Fibroblast of skin of left quadriceps (primary cell): ENCODE measurements around the gene ARHGAP20.
"Not testable (repeated sequence)": the region's sequence is repeated elsewhere in the genome, so short reads cannot be mapped to it uniquely, and the experiment has no call there.

ENCODE experiments used
- DNase-seq, 2 experiments: peaks; one replicate each; pipeline ENCODE4 v3.0.0-alpha.2; 2013; ENCODE audit warnings: low read depth in 2 of 2

ARHGAP20 gene

DNA sequence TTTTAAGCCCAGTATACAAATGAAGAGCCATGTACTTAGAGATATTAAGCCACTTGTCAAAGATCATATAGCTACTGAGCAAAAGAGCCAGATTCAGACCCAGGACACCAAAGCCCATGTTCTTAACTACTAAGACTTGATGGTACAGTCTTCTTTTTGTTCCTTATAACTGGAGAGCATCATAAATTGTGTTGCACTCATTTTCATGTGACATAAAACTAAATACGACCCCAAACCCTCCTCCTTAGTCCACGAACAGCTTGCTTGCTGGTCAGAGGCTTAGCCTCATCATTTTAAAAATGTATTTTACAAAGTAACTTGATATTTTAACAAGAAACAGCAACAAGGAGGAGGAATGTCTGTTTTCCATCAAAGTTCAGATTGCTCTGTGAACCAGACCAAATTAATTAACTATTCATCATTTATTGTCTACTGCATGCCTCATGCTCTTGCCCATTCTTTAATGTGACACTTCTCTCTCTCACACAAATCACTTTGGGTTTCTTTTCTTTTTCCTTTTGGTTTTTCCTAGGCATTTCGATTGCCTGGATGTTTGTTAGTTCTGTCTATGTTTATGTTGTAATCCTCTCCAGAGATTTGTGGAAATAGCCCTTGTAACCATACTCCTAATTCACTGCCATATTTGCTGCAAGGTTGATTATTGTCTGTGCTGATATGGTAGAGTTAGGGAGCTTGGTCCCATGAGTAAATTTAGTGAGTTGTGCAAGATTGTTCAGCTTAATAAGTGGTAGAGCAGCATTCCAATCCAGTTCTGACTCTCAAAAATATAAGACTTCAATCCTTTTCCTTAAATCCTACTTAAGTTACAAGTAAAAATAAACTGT lies 8.4 kb upstream of the ARHGAP20 start:
- peak; percentile 63 to 65 for DNase-seq

- no peak for DNase-seq
These were observed 4.1 kb upstream of the ARHGAP20 start for GRCh38 chr11:110716361-110716760.

DNA sequence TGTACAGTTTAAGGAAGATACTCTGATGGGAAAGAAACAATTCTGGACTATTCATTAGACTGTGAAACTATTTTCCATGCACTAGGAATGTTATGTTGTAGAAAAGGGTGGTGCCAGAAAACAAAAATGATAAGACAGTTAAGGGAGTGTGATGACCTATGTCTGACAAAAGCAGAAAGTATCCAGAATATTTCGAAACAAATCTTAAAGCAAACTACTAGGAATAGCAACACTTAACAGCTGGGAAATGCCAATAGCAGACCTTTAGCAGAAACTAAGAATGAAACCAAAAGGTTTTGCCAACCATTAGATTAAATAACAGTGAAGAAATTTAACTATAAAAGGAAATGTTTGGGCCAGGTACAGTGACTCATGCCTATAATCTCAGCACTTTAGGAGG lies 3.3 kb upstream of the ARHGAP20 start:
- DNase-seq: peak in 1 of 2 experiments; percentile 44

DNA sequence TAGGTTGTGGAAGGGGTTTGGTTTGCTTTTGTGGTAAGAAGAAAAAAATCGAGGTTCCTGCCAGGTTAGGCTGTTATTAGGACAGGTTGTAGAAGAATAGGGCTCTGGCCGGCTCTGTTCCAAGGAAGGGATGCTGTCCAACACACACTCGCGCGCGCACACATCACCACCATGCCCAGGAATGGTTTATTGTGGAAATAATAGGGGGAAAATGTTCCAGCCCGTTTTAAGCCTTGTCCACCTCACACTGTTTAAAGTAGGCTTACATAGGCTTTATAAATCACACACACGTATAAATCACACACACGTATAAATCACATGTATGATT lies 1.2 kb upstream of the ARHGAP20 start:
- no peak for DNase-seq

DNA sequence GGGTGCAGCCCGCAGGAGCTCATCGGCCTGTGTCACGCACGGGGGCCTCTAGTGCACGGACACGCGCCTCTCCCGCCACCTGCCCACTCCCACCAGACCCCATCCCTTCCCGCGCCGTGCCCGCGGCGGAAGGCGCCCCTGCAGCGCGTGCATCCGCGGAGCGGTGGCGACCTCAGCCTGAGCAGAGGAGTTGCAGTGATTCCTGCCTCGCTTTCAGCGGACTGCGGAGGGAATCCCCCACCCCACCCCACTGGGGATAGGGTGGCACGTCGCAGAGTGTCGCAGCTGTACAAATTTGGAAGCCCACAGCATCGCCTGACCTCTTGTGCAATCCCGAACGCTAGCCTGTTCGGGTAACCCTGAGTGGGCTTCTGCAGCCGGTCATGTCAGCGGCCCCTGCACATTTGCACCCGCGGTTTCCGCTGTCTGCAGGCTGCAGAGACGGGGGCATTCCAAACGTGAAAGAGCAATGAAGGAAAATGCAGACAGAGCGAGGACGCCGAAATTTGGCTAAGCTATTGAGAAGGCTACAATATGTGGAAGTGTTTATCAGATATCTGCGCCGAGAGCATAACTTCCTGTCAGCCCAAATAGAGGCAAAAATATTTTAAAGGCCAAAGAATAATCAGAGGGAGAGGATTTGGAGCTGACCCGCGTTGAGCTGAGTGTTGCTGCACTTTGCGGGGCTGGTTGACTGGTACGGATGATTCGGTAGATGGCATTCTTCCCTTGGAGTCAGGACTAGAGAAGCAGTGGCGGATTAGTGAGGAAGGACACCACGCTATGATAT lies 617 bp upstream of the ARHGAP20 start:
- DNase-seq: no peak

DNA sequence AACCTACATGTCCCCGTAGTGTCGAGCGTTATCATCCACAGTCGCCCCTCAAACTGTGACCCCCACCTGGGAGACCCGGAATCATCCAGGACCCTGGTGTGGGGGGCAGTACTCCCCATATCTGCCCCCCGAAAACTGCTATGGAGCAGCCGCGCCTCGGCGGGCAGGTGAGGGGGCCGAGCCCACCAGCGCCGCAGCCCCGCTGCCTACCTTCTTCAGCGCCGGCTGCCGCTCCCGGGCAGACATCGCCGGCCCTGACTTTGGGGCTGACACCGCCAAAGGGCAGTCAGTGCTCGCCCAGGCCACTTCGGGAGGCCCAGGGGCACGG lies 825 bp downstream of the ARHGAP20 start:
- DNase-seq: no peak

GRCh38 chr11:110710628-110711381 lies 1.4 kb downstream of the ARHGAP20 start:
- no peak for DNase-seq

GRCh38 chr11:110704210-110704864 lies 7.9 kb downstream of the ARHGAP20 start:
- no peak for DNase-seq

- DNase-seq: no peak
These were observed 20.3 kb downstream of the ARHGAP20 start for GRCh38 chr11:110691926-110692325.

- no peak for DNase-seq
These were observed 22.9 kb downstream of the ARHGAP20 start for GRCh38 chr11:110689306-110689705.

GRCh38 chr11:110679323-110679975 lies 32.8 kb downstream of the ARHGAP20 start:
- DNase-seq: peak in 1 of 2 experiments; percentile 15

DNA sequence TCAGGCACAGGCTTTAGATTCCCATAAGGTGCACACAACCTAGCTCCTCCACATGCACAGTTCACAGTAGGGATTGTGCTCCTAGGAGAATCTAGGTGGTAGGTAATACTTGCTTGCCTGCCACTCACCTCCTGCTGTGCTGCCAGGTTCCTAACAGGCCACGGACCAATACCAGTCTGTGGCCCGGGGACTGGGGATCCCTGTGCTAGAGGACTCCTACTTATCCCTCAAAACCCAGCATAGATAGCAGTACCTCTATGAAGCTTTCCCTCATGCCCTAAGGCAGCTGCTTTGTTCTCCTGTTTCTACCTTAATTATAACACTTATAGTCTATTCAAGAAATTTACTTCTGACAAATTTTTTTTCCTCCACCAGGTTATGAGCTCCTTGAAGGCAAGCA lies 36.7 kb downstream of the ARHGAP20 start:
- no peak for DNase-seq

- no peak for DNase-seq
These were observed 46.4 kb downstream of the ARHGAP20 start for GRCh38 chr11:110665689-110666465.

DNA sequence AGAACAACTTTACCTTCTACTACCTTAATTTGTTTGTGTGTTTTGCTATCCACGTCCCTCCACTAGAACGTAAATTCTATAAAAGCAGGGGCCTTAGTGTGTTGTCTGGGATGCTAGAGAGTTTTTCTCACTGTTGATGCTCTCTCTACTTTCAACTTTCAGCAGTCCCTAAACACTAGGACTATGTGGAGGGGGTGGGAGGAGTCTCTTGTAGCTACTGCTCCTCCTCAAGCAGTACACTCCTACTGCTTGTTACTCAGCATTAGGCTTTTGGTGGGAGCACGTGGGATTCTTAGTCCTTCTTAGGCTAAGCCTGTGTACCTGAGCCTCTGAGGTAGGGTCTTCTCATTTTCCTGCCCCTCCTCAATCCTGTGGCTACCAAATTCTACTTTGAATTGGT lies 56.3 kb downstream of the ARHGAP20 start:
- no peak for DNase-seq

GRCh38 chr11:110654456-110654855 lies 57.8 kb downstream of the ARHGAP20 start:
- peak; percentile 22 to 34 for DNase-seq

- no peak for DNase-seq
These were observed 67.0 kb downstream of the ARHGAP20 start for GRCh38 chr11:110645253-110645652.

- DNase-seq: no peak
These were observed 77.9 kb downstream of the ARHGAP20 start for GRCh38 chr11:110634370-110634769.

GRCh38 chr11:110631551-110631950 lies 80.7 kb downstream of the ARHGAP20 start:
- no peak for DNase-seq

- DNase-seq: no peak
These were observed 82.6 kb downstream of the ARHGAP20 start for GRCh38 chr11:110629594-110629993.

DNA sequence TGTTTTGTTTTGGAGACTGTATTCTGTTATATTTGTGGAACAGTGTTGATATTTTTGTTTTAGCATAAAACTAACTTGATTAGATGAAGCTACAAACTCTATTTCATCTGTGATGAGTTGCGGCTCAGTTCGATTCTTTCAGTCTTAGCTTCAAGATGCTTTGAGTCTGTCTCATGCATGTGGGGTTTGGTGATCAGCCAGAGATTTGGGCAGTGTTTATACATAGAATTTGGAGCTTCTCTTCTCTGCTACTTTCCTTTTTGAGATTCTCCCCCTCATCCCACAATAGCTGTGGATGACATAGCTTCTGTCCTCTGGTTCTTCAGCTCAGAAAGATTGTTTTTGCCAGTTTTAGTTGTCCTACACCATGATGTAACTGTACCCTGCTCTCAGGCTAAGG lies 90.4 kb downstream of the ARHGAP20 start:
- no peak for DNase-seq

DNA sequence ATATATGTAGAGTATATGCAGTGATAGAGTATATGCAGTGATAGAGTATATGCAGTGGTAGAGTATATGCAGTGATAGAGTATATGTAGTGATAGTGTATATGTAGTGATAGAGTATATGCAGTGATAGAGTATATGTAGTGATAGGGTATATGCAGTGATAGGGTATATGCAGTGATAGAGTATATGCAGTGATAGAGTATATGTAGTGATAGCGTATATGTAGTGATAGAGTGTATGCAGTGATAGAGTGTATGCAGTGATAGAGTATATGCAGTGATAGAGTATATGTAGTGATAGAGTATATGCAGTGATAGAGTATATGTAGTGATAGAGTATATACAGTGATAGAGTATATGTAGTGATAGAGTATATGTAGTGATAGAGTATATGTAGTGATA lies 92.9 kb downstream of the ARHGAP20 start:
- DNase-seq: not testable (repeated sequence)
